ENCODE measurements around the gene ARID3B.
A peak's percentile ranks its signal among the peaks of the same experiment; 100 is the strongest.

Gene ARID3B

DNA sequence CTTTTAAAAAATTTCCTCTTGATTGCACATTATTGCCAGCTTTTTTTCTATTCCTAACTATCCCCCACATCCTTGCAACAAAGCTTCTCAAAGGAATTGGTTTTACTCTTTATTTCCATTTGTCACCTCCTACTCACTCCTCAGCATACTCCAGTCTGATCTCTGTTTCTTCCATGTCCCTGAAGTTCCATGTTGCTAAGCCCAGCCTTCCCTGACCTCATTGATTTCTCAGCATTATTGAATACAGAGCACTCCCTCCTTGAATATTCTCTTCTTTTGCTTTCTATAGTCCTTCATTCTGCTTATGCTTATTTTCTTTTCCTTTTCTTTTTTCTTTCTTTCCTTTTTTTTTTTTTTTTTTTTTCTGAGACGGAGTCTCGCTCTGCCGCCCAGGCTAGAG is 10.7 kb downstream of the ARID3B start:
- H3K9ac ChIP-seq (ENCODE audit: low read length) = no peak overlapping the region
- H3K27me3 ChIP-seq (ENCODE audit: control insufficient read depth in 1 of 2, insufficient read depth in 2 of 2, low read length in 2 of 2) = no peaks in the 10 kb centered on the region
- peaks cover under 1% of the 10 kb centered on the region for H3K4me1 ChIP-seq (ENCODE audit: insufficient read depth, low read length)
- no peak overlapping the region for H3K4me3 ChIP-seq (ENCODE audit: low read depth in 1 of 2, low read length in 2 of 2)
- H3K36me3 ChIP-seq (ENCODE audit: insufficient read depth, low read length) = peaks cover 10% of the 10 kb centered on the region
- H3K27ac ChIP-seq (ENCODE audit: low read depth, low read length) = no peak overlapping the region
- H3K9me3 ChIP-seq (ENCODE audit: low read length) = no peaks in the 10 kb centered on the region

DNA sequence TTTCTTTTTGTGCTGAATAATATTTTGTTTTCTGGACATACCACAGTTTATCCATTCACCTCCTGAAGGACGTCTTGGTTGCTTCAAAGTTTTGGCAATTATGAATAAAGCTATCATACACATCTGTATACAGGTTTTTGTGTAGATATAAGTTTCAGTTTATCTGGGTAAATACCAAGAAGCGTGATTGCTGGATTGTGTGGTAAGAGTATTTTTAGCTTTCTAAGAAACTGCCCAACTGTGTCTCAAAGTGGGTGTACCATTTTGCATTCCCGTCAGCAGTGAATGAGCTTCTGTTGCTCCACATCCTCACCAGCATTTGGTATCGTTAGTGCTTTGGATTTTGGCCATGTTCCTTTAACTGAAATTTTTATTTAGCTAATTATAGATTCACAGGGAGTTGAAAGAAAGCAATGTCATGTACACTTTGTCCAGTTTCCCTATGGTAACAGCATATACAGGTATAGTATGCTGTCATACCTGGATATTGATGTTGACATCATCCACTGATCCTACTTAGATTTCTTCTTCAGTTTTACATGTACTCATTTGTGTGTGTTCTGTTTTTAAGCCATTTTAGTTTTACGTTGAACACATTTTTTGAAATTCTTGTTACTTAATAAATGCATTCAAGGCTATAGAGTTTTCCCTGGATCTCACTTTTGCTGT is 11.9 kb downstream of the ARID3B start:
- peaks cover 7% of the 10 kb centered on the region for H3K36me3 ChIP-seq (ENCODE audit: insufficient read depth, low read length)
- H3K27ac ChIP-seq (ENCODE audit: low read depth, low read length) = no peak overlapping the region

GRCh38 chr15:74555192-74555591 is 14.2 kb downstream of the ARID3B start:
- Histone ChIP-seq H3K27ac (ENCODE audit: low read depth, low read length) (no peak overlapping the region), H3K4me3 (ENCODE audit: low read depth in 1 of 2, low read length in 2 of 2) (no peak overlapping the region)

More for the DNA sequence above, 11.9 kb downstream of the ARID3B start:
- Histone ChIP-seq H3K27me3 (ENCODE audit: control insufficient read depth in 1 of 2, insufficient read depth in 2 of 2, low read length in 2 of 2) (no peaks in the 10 kb centered on the region), H3K9me3 (ENCODE audit: low read length) (no peaks in the 10 kb centered on the region), H3K4me3 (ENCODE audit: low read depth in 1 of 2, low read length in 2 of 2) (no peak overlapping the region), H3K9ac (ENCODE audit: low read length) (no peak overlapping the region), H3K4me1 (ENCODE audit: insufficient read depth, low read length) (no peaks in the 10 kb centered on the region)

DNA sequence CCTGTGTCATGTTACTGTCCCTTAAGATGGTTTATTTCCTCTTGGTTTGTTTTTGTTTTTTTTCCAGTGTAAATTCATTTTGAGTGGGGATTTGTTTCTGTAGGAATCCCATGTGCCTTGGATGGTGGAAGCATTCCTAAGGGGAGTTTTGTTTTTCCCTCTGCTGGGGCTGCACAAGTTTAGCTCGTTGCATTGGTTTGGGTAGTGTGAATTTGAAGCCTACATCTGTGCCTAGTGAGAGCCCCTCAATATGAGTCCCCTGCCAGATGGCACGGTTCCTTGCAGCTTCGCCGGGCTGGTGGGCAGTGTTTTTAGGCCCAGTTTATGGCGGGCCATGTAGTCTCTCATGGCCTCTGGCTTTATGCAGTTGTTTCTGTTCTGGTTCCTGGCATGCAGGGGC is 17.7 kb downstream of the ARID3B start:
- Histone ChIP-seq H3K27me3 (ENCODE audit: control insufficient read depth in 1 of 2, insufficient read depth in 2 of 2, low read length in 2 of 2) (no peaks in the 10 kb centered on the region), H3K4me1 (ENCODE audit: insufficient read depth, low read length) (no peaks in the 10 kb centered on the region), H3K9ac (ENCODE audit: low read length) (no peak overlapping the region), H3K9me3 (ENCODE audit: low read length) (no peaks in the 10 kb centered on the region), H3K4me3 (ENCODE audit: low read depth in 1 of 2, low read length in 2 of 2) (no peak overlapping the region), H3K27ac (ENCODE audit: low read depth, low read length) (no peak overlapping the region), H3K36me3 (ENCODE audit: insufficient read depth, low read length) (no peaks in the 10 kb centered on the region)

More at GRCh38 chr15:74555192-74555591, 14.2 kb downstream of the ARID3B start:
- H3K4me1 ChIP-seq (ENCODE audit: insufficient read depth, low read length) = no peaks in the 10 kb centered on the region
- no peaks in the 10 kb centered on the region for H3K36me3 ChIP-seq (ENCODE audit: insufficient read depth, low read length)
- no peaks in the 10 kb centered on the region for H3K27me3 ChIP-seq (ENCODE audit: control insufficient read depth in 1 of 2, insufficient read depth in 2 of 2, low read length in 2 of 2)
- no peak overlapping the region for H3K9ac ChIP-seq (ENCODE audit: low read length)
- H3K9me3 ChIP-seq (ENCODE audit: low read length) = no peaks in the 10 kb centered on the region

DNA sequence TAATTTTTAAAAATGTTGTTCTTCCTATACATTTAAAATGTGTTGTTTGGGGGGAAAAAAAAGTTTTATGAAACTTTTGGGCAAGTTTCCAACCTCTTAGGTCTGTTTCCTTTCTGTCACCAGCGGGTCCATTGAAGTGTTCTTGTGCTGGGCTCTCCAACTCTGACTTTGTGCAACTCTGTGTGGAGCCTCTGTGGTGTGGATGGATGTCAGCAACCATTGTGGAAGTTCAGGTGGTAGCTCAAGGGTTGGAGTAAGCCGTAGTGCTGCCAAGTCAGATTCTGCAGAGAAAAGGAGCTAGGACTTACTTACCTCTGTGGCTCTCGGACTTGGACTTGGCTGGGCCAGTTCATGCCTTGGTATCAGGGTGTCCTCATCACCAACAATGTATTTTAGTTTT is 22.4 kb downstream of the ARID3B start:
- H3K27me3 ChIP-seq (ENCODE audit: control insufficient read depth in 1 of 2, insufficient read depth in 2 of 2, low read length in 2 of 2) = no peaks in the 10 kb centered on the region
- H3K36me3 ChIP-seq (ENCODE audit: insufficient read depth, low read length) = peaks cover 10% of the 10 kb centered on the region

GRCh38 chr15:74564182-74564581 is 23.2 kb downstream of the ARID3B start:
- no peaks in the 10 kb centered on the region for H3K27me3 ChIP-seq (ENCODE audit: control insufficient read depth in 1 of 2, insufficient read depth in 2 of 2, low read length in 2 of 2)
- H3K9ac ChIP-seq (ENCODE audit: low read length) = no peak overlapping the region
- H3K4me3 ChIP-seq (ENCODE audit: low read depth in 1 of 2, low read length in 2 of 2) = no peak overlapping the region
- no peaks in the 10 kb centered on the region for H3K9me3 ChIP-seq (ENCODE audit: low read length)
- H3K27ac ChIP-seq (ENCODE audit: low read depth, low read length) = no peak overlapping the region
- H3K4me1 ChIP-seq (ENCODE audit: insufficient read depth, low read length) = no peaks in the 10 kb centered on the region
- H3K36me3 ChIP-seq (ENCODE audit: insufficient read depth, low read length) = peaks cover 10% of the 10 kb centered on the region

More for the DNA sequence above, 22.4 kb downstream of the ARID3B start:
- Histone ChIP-seq H3K4me3 (ENCODE audit: low read depth in 1 of 2, low read length in 2 of 2) (no peak overlapping the region), H3K4me1 (ENCODE audit: insufficient read depth, low read length) (no peaks in the 10 kb centered on the region), H3K9ac (ENCODE audit: low read length) (no peak overlapping the region), H3K9me3 (ENCODE audit: low read length) (no peaks in the 10 kb centered on the region), H3K27ac (ENCODE audit: low read depth, low read length) (no peak overlapping the region)

DNA sequence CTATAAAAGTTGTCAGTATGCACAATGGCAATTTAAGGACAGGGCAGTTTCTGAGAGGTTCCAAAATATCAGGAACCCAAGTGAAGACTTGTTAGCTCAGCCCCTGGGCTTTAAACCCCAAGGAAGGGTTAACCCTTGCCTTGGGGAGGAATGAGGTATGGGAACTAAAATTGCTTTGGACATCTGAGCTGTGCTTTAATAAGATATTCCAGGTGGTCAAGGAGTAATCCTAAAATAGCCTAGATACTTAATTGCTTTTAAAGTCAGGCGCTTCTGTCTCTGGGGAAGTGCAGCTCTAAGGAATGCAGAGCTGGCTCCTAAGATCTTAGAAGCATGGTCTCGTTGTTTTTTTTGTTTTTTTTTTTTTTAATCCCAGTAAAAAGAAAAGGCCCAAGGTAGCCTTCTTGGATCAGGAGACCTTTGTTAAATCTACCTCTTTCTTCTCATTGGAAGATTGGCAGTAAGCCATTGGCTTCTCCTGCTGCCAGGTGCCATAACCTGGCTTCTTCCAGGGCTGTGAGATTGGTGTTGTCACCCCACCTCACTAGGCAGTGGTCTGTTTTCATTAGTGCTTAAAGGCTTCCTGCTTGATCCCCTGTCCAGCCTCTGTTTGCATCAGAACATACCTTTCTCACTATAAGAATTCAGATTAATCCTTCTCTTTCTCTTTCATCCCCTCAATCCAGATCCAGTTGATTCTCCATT is 24.5 kb downstream of the ARID3B start:
- H3K4me3 ChIP-seq (ENCODE audit: low read depth in 1 of 2, low read length in 2 of 2) = no peak overlapping the region
- H3K9ac ChIP-seq (ENCODE audit: low read length) = no peak overlapping the region
- peaks cover under 1% of the 10 kb centered on the region for H3K4me1 ChIP-seq (ENCODE audit: insufficient read depth, low read length)
- H3K36me3 ChIP-seq (ENCODE audit: insufficient read depth, low read length) = peaks cover 10% of the 10 kb centered on the region
- H3K27ac ChIP-seq (ENCODE audit: low read depth, low read length) = no peak overlapping the region
- H3K27me3 ChIP-seq (ENCODE audit: control insufficient read depth in 1 of 2, insufficient read depth in 2 of 2, low read length in 2 of 2) = no peaks in the 10 kb centered on the region
- no peaks in the 10 kb centered on the region for H3K9me3 ChIP-seq (ENCODE audit: low read length)

DNA sequence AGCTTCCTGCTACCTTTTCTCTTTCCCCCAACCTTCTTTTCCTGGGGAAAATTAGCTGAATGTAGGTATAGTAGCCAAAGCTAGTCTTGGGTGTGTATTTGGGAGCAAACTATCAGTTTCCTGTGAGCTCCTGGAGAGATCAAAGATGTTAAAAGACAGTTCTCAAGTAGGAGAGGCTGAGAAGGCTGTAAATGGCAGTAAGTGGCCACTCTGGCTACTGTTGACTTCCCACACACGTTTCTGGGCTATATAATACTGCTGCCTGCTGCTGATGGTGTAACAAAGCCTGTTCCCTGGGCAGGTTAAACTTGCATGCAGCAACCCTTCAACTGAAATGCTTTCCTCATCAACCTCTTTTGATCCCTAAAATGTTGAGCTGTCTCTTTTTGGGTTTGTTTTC is 27.6 kb downstream of the ARID3B start:
- H3K4me1 ChIP-seq (ENCODE audit: insufficient read depth, low read length) = peaks cover 5% of the 10 kb centered on the region
- H3K36me3 ChIP-seq (ENCODE audit: insufficient read depth, low read length) = peaks cover 21% of the 10 kb centered on the region
- H3K27me3 ChIP-seq (ENCODE audit: control insufficient read depth in 1 of 2, insufficient read depth in 2 of 2, low read length in 2 of 2) = no peaks in the 10 kb centered on the region
- H3K9me3 ChIP-seq (ENCODE audit: low read length) = no peaks in the 10 kb centered on the region
- no peak overlapping the region for H3K27ac ChIP-seq (ENCODE audit: low read depth, low read length)
- peak overlapping the region in 1 of 2 donors; percentile 9 for H3K4me3 ChIP-seq (ENCODE audit: low read depth in 1 of 2, low read length in 2 of 2)
- no peak overlapping the region for H3K9ac ChIP-seq (ENCODE audit: low read length)

DNA sequence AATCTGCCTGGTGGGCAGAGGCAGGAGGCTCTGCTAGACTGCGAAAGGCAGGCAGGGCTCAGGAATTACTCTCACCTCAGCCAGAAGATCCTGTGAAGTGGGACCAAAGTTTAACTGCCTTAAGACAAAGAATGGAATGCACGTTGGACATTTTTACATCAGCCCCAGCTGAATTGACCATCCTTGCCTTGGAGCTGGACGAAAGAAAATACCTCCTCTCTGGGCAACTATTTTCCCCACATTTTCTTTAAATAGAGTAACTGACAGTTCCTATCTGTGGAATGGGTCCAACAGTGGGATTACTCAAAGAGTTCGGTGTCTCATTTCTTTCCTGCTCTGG is 28.7 kb downstream of the ARID3B start:
- Histone ChIP-seq H3K36me3 (ENCODE audit: insufficient read depth, low read length) (peaks cover 29% of the 10 kb centered on the region), H3K27ac (ENCODE audit: low read depth, low read length) (no peak overlapping the region), H3K9me3 (ENCODE audit: low read length) (no peaks in the 10 kb centered on the region), H3K27me3 (ENCODE audit: control insufficient read depth in 1 of 2, insufficient read depth in 2 of 2, low read length in 2 of 2) (no peaks in the 10 kb centered on the region), H3K4me3 (ENCODE audit: low read depth in 1 of 2, low read length in 2 of 2) (no peak overlapping the region), H3K9ac (ENCODE audit: low read length) (no peak overlapping the region), H3K4me1 (ENCODE audit: insufficient read depth, low read length) (peaks cover 5% of the 10 kb centered on the region)

DNA sequence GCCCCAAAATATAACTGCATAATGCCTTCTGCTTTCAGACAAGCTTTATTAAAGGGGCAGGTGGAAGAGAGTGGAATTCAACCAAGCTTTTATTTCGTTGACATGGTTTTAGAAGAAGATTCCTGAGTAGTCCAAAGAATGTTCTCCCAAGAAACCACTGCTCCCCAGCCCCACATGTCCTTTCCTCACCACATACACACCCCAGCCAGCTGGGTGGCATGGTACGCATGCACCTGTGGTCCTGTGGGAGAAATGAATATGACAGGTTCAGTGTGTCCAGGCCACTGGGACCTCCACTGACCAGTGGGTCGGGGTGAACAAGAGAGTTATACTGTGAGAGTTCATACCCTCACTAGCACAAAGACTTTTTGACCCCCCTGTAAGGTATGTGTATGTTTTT is 30.2 kb downstream of the ARID3B start:
- Histone ChIP-seq H3K9ac (ENCODE audit: low read length) (no peak overlapping the region), H3K9me3 (ENCODE audit: low read length) (no peaks in the 10 kb centered on the region), H3K4me1 (ENCODE audit: insufficient read depth, low read length) (peaks cover 5% of the 10 kb centered on the region), H3K4me3 (ENCODE audit: low read depth in 1 of 2, low read length in 2 of 2) (no peak overlapping the region), H3K27ac (ENCODE audit: low read depth, low read length) (no peak overlapping the region), H3K27me3 (ENCODE audit: control insufficient read depth in 1 of 2, insufficient read depth in 2 of 2, low read length in 2 of 2) (no peaks in the 10 kb centered on the region), H3K36me3 (ENCODE audit: insufficient read depth, low read length) (peaks cover 41% of the 10 kb centered on the region)

GRCh38 chr15:74573987-74574386 is 33.0 kb downstream of the ARID3B start:
- H3K36me3 ChIP-seq (ENCODE audit: insufficient read depth, low read length) = peaks cover 40% of the 10 kb centered on the region
- H3K4me3 ChIP-seq (ENCODE audit: low read depth in 1 of 2, low read length in 2 of 2) = no peak overlapping the region
- H3K9me3 ChIP-seq (ENCODE audit: low read length) = no peaks in the 10 kb centered on the region
- H3K9ac ChIP-seq (ENCODE audit: low read length) = no peak overlapping the region
- no peak overlapping the region for H3K27ac ChIP-seq (ENCODE audit: low read depth, low read length)
- no peaks in the 10 kb centered on the region for H3K27me3 ChIP-seq (ENCODE audit: control insufficient read depth in 1 of 2, insufficient read depth in 2 of 2, low read length in 2 of 2)
- peaks cover 5% of the 10 kb centered on the region for H3K4me1 ChIP-seq (ENCODE audit: insufficient read depth, low read length)

DNA sequence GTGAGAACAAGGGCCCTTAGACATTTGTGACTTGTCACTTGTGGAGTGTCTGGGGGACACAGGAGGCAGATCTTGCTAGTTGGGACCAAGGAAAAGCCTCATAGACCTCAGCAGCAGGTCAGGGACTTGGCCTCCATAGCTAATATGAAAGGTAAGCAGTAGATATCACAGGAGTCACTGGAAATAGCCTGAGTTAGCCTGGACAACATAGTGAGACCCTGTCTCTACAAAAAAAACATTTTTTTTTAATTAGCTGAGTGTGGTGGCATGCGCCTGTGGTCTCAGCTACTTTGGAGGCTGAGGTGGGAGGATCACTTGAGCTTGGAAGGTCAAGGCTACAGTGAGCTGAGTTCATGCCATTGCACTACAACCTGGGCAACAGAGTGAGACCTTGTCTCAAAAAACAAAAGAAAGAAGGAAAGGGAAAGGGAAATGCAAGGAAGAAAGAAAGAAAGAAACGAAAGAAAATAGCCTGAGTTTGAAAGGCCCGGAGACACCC is 37.5 kb downstream of the ARID3B start:
- no peak overlapping the region for H3K27ac ChIP-seq (ENCODE audit: low read depth, low read length)
- H3K36me3 ChIP-seq (ENCODE audit: insufficient read depth, low read length) = peaks cover 34% of the 10 kb centered on the region
- no peaks in the 10 kb centered on the region for H3K27me3 ChIP-seq (ENCODE audit: control insufficient read depth in 1 of 2, insufficient read depth in 2 of 2, low read length in 2 of 2)
- no peaks in the 10 kb centered on the region for H3K4me1 ChIP-seq (ENCODE audit: insufficient read depth, low read length)
- H3K4me3 ChIP-seq (ENCODE audit: low read depth in 1 of 2, low read length in 2 of 2) = no peak overlapping the region
- H3K9me3 ChIP-seq (ENCODE audit: low read length) = no peaks in the 10 kb centered on the region
- no peak overlapping the region for H3K9ac ChIP-seq (ENCODE audit: low read length)
